Measurements from ENCODE around the gene ARHGAP31. TPM values are rescaled to one million over a fixed set of nuclear protein-coding genes. Genes with fewer than 3 reads are reported as not detected.

Gene ARHGAP31
- total RNA-seq, 1 donor from 2014 or later = 48.1 TPM

DNA sequence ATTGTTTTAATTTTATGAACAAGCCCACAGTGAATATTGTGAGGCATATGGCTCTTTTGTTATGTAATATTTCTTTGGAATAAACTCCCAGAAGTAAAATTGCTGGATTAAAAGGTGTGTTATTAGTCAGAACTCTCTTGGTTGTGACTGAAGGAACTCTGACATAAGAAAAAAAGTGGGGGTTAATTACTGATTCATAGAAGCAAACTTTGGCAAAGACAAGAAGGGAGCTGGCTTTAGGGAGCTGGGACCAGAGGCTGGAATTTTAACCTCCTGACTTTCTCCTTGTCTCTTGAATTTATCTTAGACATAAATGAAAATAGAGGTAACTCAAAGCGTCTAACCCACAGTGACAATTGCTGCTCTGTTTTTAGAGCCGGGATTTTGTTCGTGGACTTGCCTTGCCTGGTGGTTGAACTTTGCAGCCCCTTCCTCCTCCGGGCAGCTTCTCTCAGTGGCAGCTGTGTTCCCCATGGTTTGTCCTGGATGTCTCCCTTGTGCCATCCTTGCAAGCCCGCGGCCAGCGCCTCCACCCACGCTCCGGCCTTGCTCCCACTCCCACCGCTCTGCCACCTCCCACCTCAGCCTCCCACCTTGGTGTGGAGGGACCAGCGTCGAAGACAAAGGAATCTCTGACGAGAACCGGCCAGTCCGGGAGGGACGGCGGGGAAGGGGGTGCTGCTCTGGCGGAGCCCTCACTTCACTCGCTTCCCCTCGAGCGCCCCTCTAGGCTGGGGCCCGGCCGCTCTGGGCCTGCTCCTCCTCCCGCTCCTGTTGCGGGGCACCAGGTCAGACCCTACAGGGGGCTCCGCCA is 28.0 kb downstream of the ARHGAP31 start:
- Histone ChIP-seq H3K79me2 (ENCODE audit: insufficient read depth, low read length) (peaks cover 89% of the 10 kb centered on the region), H3K27me3 (ENCODE audit: insufficient read depth, low read length) (no peaks in the 10 kb centered on the region), H3K9me3 (ENCODE audit: insufficient read depth, low read depth, low read length) (no peaks in the 10 kb centered on the region), H3K4me1 (ENCODE audit: insufficient read depth, low read length) (peaks cover 20% of the 10 kb centered on the region), H3K27ac (ENCODE audit: low read depth, low read length) (peak overlapping the region; percentile 92), H3K36me3 (ENCODE audit: insufficient read depth, low read length) (no peaks in the 10 kb centered on the region), H3K4me3 (ENCODE audit: insufficient read depth, low read depth, low read length) (peak overlapping the region; percentile 62), H4K20me1 (ENCODE audit: insufficient read depth, low read length) (peaks cover 9% of the 10 kb centered on the region), H3K4me2 (ENCODE audit: low read length) (peak overlapping the region; percentile 96), H2AFZ (ENCODE audit: low read depth, low read length) (peak overlapping the region; percentile 61), H3K9ac (ENCODE audit: low read length) (peak overlapping the region; percentile 96)
- TF ChIP-seq EZH2 (IDR thresholded peaks at IDR 0.05; ENCODE audit: insufficient read depth, low read length) = no peak
- TF ChIP-seq, protein P1, sequence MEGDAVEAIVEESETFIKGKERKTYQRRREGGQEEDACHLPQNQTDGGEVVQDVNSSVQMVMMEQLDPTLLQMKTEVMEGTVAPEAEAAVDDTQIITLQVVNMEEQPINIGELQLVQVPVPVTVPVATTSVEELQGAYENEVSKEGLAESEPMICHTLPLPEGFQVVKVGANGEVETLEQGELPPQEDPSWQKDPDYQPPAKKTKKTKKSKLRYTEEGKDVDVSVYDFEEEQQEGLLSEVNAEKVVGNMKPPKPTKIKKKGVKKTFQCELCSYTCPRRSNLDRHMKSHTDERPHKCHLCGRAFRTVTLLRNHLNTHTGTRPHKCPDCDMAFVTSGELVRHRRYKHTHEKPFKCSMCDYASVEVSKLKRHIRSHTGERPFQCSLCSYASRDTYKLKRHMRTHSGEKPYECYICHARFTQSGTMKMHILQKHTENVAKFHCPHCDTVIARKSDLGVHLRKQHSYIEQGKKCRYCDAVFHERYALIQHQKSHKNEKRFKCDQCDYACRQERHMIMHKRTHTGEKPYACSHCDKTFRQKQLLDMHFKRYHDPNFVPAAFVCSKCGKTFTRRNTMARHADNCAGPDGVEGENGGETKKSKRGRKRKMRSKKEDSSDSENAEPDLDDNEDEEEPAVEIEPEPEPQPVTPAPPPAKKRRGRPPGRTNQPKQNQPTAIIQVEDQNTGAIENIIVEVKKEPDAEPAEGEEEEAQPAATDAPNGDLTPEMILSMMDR (IDR thresholded peaks at IDR 0.05; ENCODE audit: insufficient read depth, low read depth, low read length) = no peak
- H3K27me3 Mint-ChIP-seq (ENCODE audit: low read depth, unreplicated experiment) = no peaks in the 10 kb centered on the region
- H3K36me3 Mint-ChIP-seq (ENCODE audit: low read depth, unreplicated experiment) = peaks cover 5% of the 10 kb centered on the region
- DNase-seq (ENCODE audit: low read depth) = peak; percentile 63
- peak overlapping the region; percentile 86 for H3K4me3 Mint-ChIP-seq (ENCODE audit: unreplicated experiment)
- H3K4me1 Mint-ChIP-seq (ENCODE audit: low read depth, unreplicated experiment) = peaks cover 47% of the 10 kb centered on the region
- H3K9me3 Mint-ChIP-seq (ENCODE audit: unreplicated experiment) = no peaks in the 10 kb centered on the region
- FAIRE-seq = peak; percentile 59
- peak overlapping the region; percentile 97 for H3K27ac Mint-ChIP-seq (ENCODE audit: unreplicated experiment)

DNA sequence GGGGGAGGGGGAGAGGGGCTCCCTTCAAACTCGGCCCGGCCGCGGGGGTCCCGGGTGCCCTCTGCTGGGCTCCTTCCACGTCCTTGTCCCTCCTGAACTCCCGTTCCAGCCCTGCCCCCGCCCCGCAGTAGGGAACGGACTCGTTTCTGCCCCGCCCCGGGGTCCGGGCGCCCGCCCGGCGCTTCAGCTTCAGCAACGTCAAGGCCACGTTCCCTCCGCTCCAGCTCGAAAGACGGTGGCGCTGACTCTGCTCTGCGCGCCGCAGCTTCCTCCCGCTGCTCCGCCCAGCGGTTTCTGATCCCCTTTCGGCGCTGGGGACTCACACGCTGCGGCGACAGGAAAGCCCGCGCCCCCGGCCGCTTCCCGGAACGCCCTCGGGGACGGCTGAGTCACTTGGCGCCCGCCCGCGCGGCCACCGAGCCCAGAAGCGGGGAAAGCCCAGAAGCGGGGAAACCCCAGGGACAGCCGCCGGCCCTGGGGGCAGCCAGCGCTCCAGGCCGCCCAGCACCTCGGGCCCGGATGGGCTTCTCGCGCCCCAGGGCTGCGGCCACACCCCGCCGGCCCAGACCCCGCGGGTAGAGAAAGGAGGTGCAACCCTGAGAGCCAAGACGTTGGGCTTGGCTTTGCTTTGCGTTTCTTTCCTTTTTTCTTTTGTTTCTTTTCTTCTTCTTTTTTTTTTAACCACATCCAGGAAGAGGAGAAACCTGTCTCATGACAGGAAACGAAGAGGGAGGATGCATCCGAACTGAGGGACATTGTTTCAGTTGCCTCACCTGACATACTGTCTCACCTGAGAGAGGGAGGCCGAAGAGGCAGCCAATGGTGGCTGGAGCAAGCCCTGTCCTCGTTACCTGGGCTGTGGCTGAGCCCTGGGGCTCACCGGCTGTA is 28.9 kb downstream of the ARHGAP31 start:
- H3K4me1 Mint-ChIP-seq (ENCODE audit: low read depth, unreplicated experiment) = peaks cover 45% of the 10 kb centered on the region
- no peaks in the 10 kb centered on the region for H3K27me3 Mint-ChIP-seq (ENCODE audit: low read depth, unreplicated experiment)

More for the DNA sequence above, 28.9 kb downstream of the ARHGAP31 start:
- no peaks in the 10 kb centered on the region for H3K27me3 ChIP-seq (ENCODE audit: insufficient read depth, low read length)
- H3K27ac Mint-ChIP-seq (ENCODE audit: unreplicated experiment) = peak overlapping the region; percentile 96
- H3K79me2 ChIP-seq (ENCODE audit: insufficient read depth, low read length) = peaks cover 87% of the 10 kb centered on the region
- H4K20me1 ChIP-seq (ENCODE audit: insufficient read depth, low read length) = peaks cover 9% of the 10 kb centered on the region
- H3K4me3 ChIP-seq (ENCODE audit: insufficient read depth, low read depth, low read length) = peak overlapping the region; percentile 62
- peak overlapping the region; percentile 86 for H3K4me3 Mint-ChIP-seq (ENCODE audit: unreplicated experiment)
- peaks cover 5% of the 10 kb centered on the region for H3K36me3 Mint-ChIP-seq (ENCODE audit: low read depth, unreplicated experiment)
- H3K4me2 ChIP-seq (ENCODE audit: low read length) = peak overlapping the region; percentile 96
- TF ChIP-seq, protein P1 (IDR thresholded peaks at IDR 0.05; ENCODE audit: insufficient read depth, low read depth, low read length) = no peak
- no peak for TF ChIP-seq EZH2 (IDR thresholded peaks at IDR 0.05; ENCODE audit: insufficient read depth, low read length)
- H3K27ac ChIP-seq (ENCODE audit: low read depth, low read length) = peak overlapping the region; percentile 92
- peaks cover 20% of the 10 kb centered on the region for H3K4me1 ChIP-seq (ENCODE audit: insufficient read depth, low read length)
- no peak for FAIRE-seq
- DNase-seq (ENCODE audit: low read depth) = peak; percentile 79
- H2AFZ ChIP-seq (ENCODE audit: low read depth, low read length) = peak overlapping the region; percentile 61
- H3K36me3 ChIP-seq (ENCODE audit: insufficient read depth, low read length) = no peaks in the 10 kb centered on the region
- H3K9me3 Mint-ChIP-seq (ENCODE audit: unreplicated experiment) = no peaks in the 10 kb centered on the region
- H3K9ac ChIP-seq (ENCODE audit: low read length) = peak overlapping the region; percentile 96
- no peaks in the 10 kb centered on the region for H3K9me3 ChIP-seq (ENCODE audit: insufficient read depth, low read depth, low read length)
